Ovary (tissue), 3 donors: ENCODE data around the gene MZT2B.

Experiments used
- CTCF ChIP-seq, 3 donors: fragments of 450-650 bp in 2 of 3; fragments of 200-600 bp in 1 of 3; IDR thresholded peaks; one replicate each; pipeline versions ENCODE4 v1.5.1 to v1.8.0; 2016 to 2022; ENCODE audit warnings: antibody characterized with exemption in 3 of 3, mild to moderate bottlenecking in 1 of 3
- EP300 ChIP-seq: sonication (generic); formaldehyde crosslinking; IDR thresholded peaks from one replicate; pipeline ENCODE4 v1.6.1; 2017; ENCODE audit warnings: antibody characterized with exemption
- POLR2A ChIP-seq: fragments of 450-650 bp; IDR thresholded peaks from one replicate; pipeline ENCODE4 v1.6.1; 2017; ENCODE audit warnings: antibody characterized with exemption, mild to moderate bottlenecking, moderate library complexity
- donor health status: DM: no; HTN: no; CAD: no.

DNA sequence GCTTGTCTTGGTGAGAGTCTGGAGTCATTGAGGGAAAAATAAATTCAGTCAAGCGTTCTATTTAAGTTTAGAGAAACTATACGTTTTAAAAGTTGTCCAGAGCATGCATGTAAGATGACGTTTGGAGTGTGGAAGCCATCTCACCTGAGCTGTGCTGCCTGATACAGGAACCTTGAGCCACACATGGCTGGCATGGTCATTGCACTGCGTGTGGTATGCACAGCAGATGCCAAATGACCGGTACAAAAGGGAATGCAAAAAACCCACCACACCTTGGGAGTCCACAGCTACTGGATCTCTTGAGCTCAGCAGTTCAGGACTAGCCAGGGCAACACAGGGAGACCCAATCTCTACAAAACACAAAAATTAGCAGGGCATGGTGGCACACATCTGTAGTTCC, 4.3 kb downstream of the MZT2B start:
- no peak for TF ChIP-seq CTCF (IDR thresholded peaks at IDR 0.05)
- no peak for TF ChIP-seq POLR2A
- no peak for TF ChIP-seq EP300
